Measurements from ENCODE around the gene DRGX. TPM values are rescaled to one million over a fixed set of nuclear protein-coding genes. Genes with fewer than 3 reads are reported as not detected.

The DRGX gene
- total and polyA plus RNA-seq, 2 of the 13 experiments (the other 11 are each of a cell fraction or from before 2014, with no cell fraction given), result not detected

DNA sequence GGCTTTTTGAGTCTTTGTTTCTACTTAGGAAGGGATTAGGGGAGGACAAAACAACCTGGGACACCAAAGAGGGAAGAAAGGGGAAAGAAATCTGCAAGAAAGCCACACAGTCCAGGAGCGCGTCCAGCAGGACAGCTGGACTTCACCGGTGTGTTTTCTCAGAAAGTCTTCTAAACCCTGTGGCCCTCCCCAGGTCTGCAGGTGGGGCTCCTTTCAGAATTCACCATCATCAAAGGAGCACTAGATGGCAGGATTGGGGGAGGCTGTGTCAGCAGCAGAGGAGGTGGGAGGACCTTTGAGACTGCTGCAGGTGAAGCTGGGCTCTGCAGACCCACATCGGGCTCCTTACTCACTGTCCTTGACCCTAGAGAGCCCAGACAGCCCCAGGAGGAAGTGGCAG lies 13.9 kb upstream of the DRGX start:
- ATAC-seq (no peak), DNase-seq (ENCODE audit: low spot score) (no peak), FAIRE-seq (no peak)
- TF ChIP-seq ZNF180 (CRISPR knock-in tag; IDR thresholded peaks at IDR 0.05; ENCODE audit: borderline replicate concordance, low read depth) (no peak), MYNN (CRISPR knock-in tag; IDR thresholded peaks at IDR 0.05; ENCODE audit: low read depth) (no peak), RFX1 (IDR thresholded peaks at IDR 0.05) (no peak), KMT2B (CRISPR knock-in tag; IDR thresholded peaks at IDR 0.05) (no peak), SP4 (CRISPR knock-in tag; IDR thresholded peaks at IDR 0.05) (no peak), JDP2 (CRISPR knock-in tag; IDR thresholded peaks at IDR 0.05; ENCODE audit: borderline replicate concordance) (no peak), FOSL2 (CRISPR knock-in tag; IDR thresholded peaks at IDR 0.05) (no peak), NFE2 (CRISPR knock-in tag; IDR thresholded peaks at IDR 0.05) (no peak), RARA (CRISPR knock-in tag; IDR thresholded peaks at IDR 0.05) (no peak), NKX3-1 (CRISPR knock-in tag; IDR thresholded peaks at IDR 0.05) (no peak), ZNF530 (CRISPR knock-in tag; IDR thresholded peaks at IDR 0.05; ENCODE audit: low read depth) (no peak), MBNL3 (CRISPR knock-in tag; conservative IDR thresholded peaks at IDR 0.05) (no peak), GZF1 (CRISPR knock-in tag; IDR thresholded peaks at IDR 0.05) (no peak), HDAC2 (CRISPR knock-in tag; IDR thresholded peaks at IDR 0.05) (no peak), NFYB (CRISPR knock-in tag; IDR thresholded peaks at IDR 0.05) (no peak)
- TF ChIP-seq, protein P1, sequence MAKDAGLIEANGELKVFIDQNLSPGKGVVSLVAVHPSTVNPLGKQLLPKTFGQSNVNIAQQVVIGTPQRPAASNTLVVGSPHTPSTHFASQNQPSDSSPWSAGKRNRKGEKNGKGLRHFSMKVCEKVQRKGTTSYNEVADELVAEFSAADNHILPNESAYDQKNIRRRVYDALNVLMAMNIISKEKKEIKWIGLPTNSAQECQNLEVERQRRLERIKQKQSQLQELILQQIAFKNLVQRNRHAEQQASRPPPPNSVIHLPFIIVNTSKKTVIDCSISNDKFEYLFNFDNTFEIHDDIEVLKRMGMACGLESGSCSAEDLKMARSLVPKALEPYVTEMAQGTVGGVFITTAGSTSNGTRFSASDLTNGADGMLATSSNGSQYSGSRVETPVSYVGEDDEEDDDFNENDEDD (CRISPR knock-in tag; IDR thresholded peaks at IDR 0.05; ENCODE audit: borderline replicate concordance), result no peak
- TF ChIP-seq, protein P2, sequence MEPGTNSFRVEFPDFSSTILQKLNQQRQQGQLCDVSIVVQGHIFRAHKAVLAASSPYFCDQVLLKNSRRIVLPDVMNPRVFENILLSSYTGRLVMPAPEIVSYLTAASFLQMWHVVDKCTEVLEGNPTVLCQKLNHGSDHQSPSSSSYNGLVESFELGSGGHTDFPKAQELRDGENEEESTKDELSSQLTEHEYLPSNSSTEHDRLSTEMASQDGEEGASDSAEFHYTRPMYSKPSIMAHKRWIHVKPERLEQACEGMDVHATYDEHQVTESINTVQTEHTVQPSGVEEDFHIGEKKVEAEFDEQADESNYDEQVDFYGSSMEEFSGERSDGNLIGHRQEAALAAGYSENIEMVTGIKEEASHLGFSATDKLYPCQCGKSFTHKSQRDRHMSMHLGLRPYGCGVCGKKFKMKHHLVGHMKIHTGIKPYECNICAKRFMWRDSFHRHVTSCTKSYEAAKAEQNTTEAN (CRISPR knock-in tag; conservative IDR thresholded peaks at IDR 0.05), result no peak
- TF ChIP-seq, protein P3, sequence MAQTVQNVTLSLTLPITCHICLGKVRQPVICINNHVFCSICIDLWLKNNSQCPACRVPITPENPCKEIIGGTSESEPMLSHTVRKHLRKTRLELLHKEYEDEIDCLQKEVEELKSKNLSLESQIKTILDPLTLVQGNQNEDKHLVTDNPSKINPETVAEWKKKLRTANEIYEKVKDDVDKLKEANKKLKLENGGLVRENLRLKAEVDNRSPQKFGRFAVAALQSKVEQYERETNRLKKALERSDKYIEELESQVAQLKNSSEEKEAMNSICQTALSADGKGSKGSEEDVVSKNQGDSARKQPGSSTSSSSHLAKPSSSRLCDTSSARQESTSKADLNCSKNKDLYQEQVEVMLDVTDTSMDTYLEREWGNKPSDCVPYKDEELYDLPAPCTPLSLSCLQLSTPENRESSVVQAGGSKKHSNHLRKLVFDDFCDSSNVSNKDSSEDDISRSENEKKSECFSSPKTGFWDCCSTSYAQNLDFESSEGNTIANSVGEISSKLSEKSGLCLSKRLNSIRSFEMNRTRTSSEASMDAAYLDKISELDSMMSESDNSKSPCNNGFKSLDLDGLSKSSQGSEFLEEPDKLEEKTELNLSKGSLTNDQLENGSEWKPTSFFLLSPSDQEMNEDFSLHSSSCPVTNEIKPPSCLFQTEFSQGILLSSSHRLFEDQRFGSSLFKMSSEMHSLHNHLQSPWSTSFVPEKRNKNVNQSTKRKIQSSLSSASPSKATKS (CRISPR knock-in tag; IDR thresholded peaks at IDR 0.05), result no peak
- TF ChIP-seq, protein P4, sequence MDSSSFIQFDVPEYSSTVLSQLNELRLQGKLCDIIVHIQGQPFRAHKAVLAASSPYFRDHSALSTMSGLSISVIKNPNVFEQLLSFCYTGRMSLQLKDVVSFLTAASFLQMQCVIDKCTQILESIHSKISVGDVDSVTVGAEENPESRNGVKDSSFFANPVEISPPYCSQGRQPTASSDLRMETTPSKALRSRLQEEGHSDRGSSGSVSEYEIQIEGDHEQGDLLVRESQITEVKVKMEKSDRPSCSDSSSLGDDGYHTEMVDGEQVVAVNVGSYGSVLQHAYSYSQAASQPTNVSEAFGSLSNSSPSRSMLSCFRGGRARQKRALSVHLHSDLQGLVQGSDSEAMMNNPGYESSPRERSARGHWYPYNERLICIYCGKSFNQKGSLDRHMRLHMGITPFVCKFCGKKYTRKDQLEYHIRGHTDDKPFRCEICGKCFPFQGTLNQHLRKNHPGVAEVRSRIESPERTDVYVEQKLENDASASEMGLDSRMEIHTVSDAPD (CRISPR knock-in tag; IDR thresholded peaks at IDR 0.05), result no peak
- TF ChIP-seq, protein P5, sequence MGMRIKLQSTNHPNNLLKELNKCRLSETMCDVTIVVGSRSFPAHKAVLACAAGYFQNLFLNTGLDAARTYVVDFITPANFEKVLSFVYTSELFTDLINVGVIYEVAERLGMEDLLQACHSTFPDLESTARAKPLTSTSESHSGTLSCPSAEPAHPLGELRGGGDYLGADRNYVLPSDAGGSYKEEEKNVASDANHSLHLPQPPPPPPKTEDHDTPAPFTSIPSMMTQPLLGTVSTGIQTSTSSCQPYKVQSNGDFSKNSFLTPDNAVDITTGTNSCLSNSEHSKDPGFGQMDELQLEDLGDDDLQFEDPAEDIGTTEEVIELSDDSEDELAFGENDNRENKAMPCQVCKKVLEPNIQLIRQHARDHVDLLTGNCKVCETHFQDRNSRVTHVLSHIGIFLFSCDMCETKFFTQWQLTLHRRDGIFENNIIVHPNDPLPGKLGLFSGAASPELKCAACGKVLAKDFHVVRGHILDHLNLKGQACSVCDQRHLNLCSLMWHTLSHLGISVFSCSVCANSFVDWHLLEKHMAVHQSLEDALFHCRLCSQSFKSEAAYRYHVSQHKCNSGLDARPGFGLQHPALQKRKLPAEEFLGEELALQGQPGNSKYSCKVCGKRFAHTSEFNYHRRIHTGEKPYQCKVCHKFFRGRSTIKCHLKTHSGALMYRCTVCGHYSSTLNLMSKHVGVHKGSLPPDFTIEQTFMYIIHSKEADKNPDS (CRISPR knock-in tag; IDR thresholded peaks at IDR 0.05), result no peak
- Histone ChIP-seq H3K79me2 (ENCODE audit: insufficient read depth, low read length) (no peaks in the 10 kb centered on the region), H3K27me3 (ENCODE audit: control insufficient read depth in 1 of 2, insufficient read depth in 2 of 2, low read length in 2 of 2) (peaks cover 3 to 21% of the 10 kb centered on the region in 2 experiments; a peak in 4 of 5 replicates), H4K20me1 (ENCODE audit: insufficient read depth, low read length) (0 out of 2 replicates have a peak, but pooled peaks cover 3% of the 10 kb centered on the region), H3K4me1 (ENCODE audit: insufficient read depth, low read length) (no peaks in the 10 kb centered on the region), H3K9ac (ENCODE audit: insufficient read depth, low read depth, low read length) (no peak overlapping the region), H3K27ac (ENCODE audit: extremely low read length, insufficient read depth, low read length) (no peak overlapping the region), H3K36me3 (replicated peaks in 1 of 2; ENCODE audit: control insufficient read depth in 1 of 2, insufficient read depth in 2 of 2, low read length in 2 of 2) (no peaks in the 10 kb centered on the region), H2AFZ (ENCODE audit: low read length) (no peak overlapping the region), H3K4me2 (ENCODE audit: low read depth, low read length) (no peak overlapping the region), H3K9me3 (ENCODE audit: low read length) (no peaks in the 10 kb centered on the region), H3K4me3 (replicated peaks in 1 of 3; ENCODE audit: insufficient read depth in 1 of 3, low read depth in 2 of 3, low read length in 3 of 3) (no peak overlapping the region)
- intact Hi-C loops (cut with micrococcal nuclease; ENCODE audit: unreplicated experiment), result no loop called here
- BruUV-seq (replicated peaks), result no TSS peak
- CTCF ChIA-PET (ENCODE audit: low intra/inter-chr PET ratio, low total read pairs), result no interaction called here
- POLR2A ChIA-PET, result no interaction called here
- in situ Hi-C loops (cut with HindIII; ENCODE audit: extremely low pct_ligation_motif_present, low pct_unique_long_range_greater_than_20kb), result no loop called here
- WGBS (ENCODE audit: low lambda C conversion rate), result 23% methylated on average over 3 of the region's 4 CpGs

Measured in HepG2 (cell line).